ENCODE measurements around the gene TRIM16. TPM values are rescaled to one million over a fixed set of nuclear protein-coding genes. Genes with fewer than 3 reads are reported as not detected.
"Not testable (repeated sequence)": the region's sequence is repeated elsewhere in the genome, so short reads cannot be mapped to it uniquely, and the experiment has no call there.

Gene TRIM16
- total RNA-seq, 1 experiment from 2014 or later: 17.7 TPM

DNA sequence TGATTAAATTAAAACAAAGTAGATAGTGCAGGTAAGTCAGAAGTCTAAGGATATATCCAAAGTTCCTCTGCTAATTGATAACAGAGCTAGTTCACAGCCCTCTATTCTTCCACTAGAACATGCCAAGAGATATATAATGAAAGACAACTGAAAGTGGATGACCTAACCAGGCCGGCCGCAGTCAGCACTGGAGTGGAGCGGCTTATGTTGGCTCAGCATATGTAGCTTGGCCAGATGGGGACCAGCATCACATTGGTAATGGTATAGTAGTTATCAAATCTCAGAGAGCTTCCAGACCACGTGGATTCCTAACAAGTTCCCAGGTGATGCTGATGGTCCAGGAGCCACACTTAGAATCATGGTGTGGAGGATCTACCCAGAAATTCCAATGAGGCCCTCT lies 102.6 kb downstream of the TRIM16 start:
- not testable (repeated sequence) for H4K91ac ChIP-seq (ENCODE audit: insufficient read length, low read depth, low read length); H3K9me3 ChIP-seq (ENCODE audit: control insufficient read depth, low read depth, low read length); H3K56ac ChIP-seq (ENCODE audit: insufficient read length, low read depth, low read length); H3T11ph ChIP-seq (ENCODE audit: low read length); H2AK5ac ChIP-seq (ENCODE audit: insufficient read length, low read length); H3K4ac ChIP-seq (ENCODE audit: low read depth, low read length); H3K9me3 Mint-ChIP-seq; H3K4me1 Mint-ChIP-seq; H3K18ac ChIP-seq (ENCODE audit: insufficient read length, low read depth, low read length); H4K5ac ChIP-seq (ENCODE audit: insufficient read length, low read depth, low read length); H2BK120ac ChIP-seq (ENCODE audit: low read depth, low read length, poor library complexity, severe bottlenecking); H3K36me3 Mint-ChIP-seq (ENCODE audit: insufficient read depth in 1 of 3, low read depth in 3 of 3); H3K27me3 ChIP-seq (ENCODE audit: insufficient read depth, low read length); H3K27me3 Mint-ChIP-seq (ENCODE audit: low read depth); H2AFZ ChIP-seq (ENCODE audit: low read length); H2BK15ac ChIP-seq (ENCODE audit: low read depth, low read length); H2BK12ac ChIP-seq (ENCODE audit: insufficient read length, low read depth, low read length); H3K9ac ChIP-seq (ENCODE audit: extremely low read depth, insufficient read length, low read length); H3K4me3 Mint-ChIP-seq; H3K23me2 ChIP-seq (ENCODE audit: insufficient read length, low read depth, low read length, poor library complexity, severe bottlenecking); DNase-seq; H3K27ac ChIP-seq (ENCODE audit: insufficient read length, low read depth, low read length); H2BK5ac ChIP-seq (ENCODE audit: insufficient read length, low read length); H3K23ac ChIP-seq (ENCODE audit: insufficient read length, low read depth, low read length); H4K8ac ChIP-seq (replicated peaks; ENCODE audit: insufficient read length, low read depth, low read length); H3K79me1 ChIP-seq (ENCODE audit: insufficient read depth, low read depth, low read length, poor library complexity, severe bottlenecking); H3K14ac ChIP-seq (ENCODE audit: insufficient read depth, low read length); H4K20me1 ChIP-seq (ENCODE audit: control insufficient read depth, insufficient read depth, insufficient read length); H3K4me2 ChIP-seq (ENCODE audit: insufficient read depth, insufficient read length, low read length); H3K4me1 ChIP-seq (ENCODE audit: insufficient read depth, low read length); H3K27ac Mint-ChIP-seq; H2BK20ac ChIP-seq (ENCODE audit: low read depth, low read length, poor library complexity, severe bottlenecking); H3K79me2 ChIP-seq (ENCODE audit: insufficient read depth, low read length)
- WGBS (ENCODE audit: extremely low coverage, insufficient read length, low lambda C conversion rate): no CpG with 5 or more reads among the region's 4 CpGs

Other genes with a start within 250 kb of the TRIM16 start
- gene CDRT4, start 216.7 kb downstream of the TRIM16 start, total RNA-seq (2021): 3.8 and 5.0 TPM in 2 replicates
- 11.5 and 16.9 TPM in 2 replicates for gene TVP23C, start 120.8 kb downstream of the TRIM16 start, total RNA-seq (2021)
- not detected in 2 replicates for gene FBXW10B, start 64.6 kb downstream of the TRIM16 start, total RNA-seq (2021)
- gene ZNF286A, start 15.4 kb upstream of the TRIM16 start, total RNA-seq (2021): 101 and 109 TPM in 2 replicates
- gene TBC1D26, start 48.0 kb upstream of the TRIM16 start, total RNA-seq (2021): 0.77 and 0.83 TPM in 2 replicates